ENCODE data around the gene C22orf23. TPM values are rescaled to one million over a fixed set of nuclear protein-coding genes. Genes with fewer than 3 reads are reported as not detected.

C22orf23 gene
- total RNA-seq, 1 donor from 2014 or later, result not detected

- no peak for DNase-seq (ENCODE audit: low read depth)
- Histone ChIP-seq H3K27me3 (ENCODE audit: control insufficient read depth, insufficient read depth, low read length) (no peaks in the 10 kb centered on the region), H3K4me3 (ENCODE audit: low read depth, low read length) (no peak overlapping the region), H3K36me3 (ENCODE audit: control insufficient read depth, insufficient read depth, low read length) (peaks cover 8% of the 10 kb centered on the region)
- TF ChIP-seq CTCF (IDR thresholded peaks at IDR 0.05; ENCODE audit: insufficient read depth, low read length, poor library complexity, severe bottlenecking), result no peak
Measured at GRCh38 chr22:37926358-37926757, 27.0 kb downstream of the C22orf23 start.

GRCh38 chr22:37925767-37926166 is 27.6 kb downstream of the C22orf23 start:
- Histone ChIP-seq H3K27me3 (ENCODE audit: control insufficient read depth, insufficient read depth, low read length) (no peaks in the 10 kb centered on the region), H3K4me3 (ENCODE audit: low read depth, low read length) (no peak overlapping the region), H3K36me3 (ENCODE audit: control insufficient read depth, insufficient read depth, low read length) (peaks cover 8% of the 10 kb centered on the region)
- DNase-seq (ENCODE audit: low read depth), result no peak
- TF ChIP-seq CTCF (IDR thresholded peaks at IDR 0.05; ENCODE audit: insufficient read depth, low read length, poor library complexity, severe bottlenecking), result no peak

GRCh38 chr22:37925330-37925729 is 28.1 kb downstream of the C22orf23 start:
- peaks cover 6% of the 10 kb centered on the region for H3K36me3 ChIP-seq (ENCODE audit: control insufficient read depth, insufficient read depth, low read length)
- no peak for TF ChIP-seq CTCF (IDR thresholded peaks at IDR 0.05; ENCODE audit: insufficient read depth, low read length, poor library complexity, severe bottlenecking)
- DNase-seq (ENCODE audit: low read depth), result no peak
- H3K27me3 ChIP-seq (ENCODE audit: control insufficient read depth, insufficient read depth, low read length), result no peaks in the 10 kb centered on the region
- no peak overlapping the region for H3K4me3 ChIP-seq (ENCODE audit: low read depth, low read length)

- DNase-seq (ENCODE audit: low read depth), result no peak
- TF ChIP-seq CTCF (IDR thresholded peaks at IDR 0.05; ENCODE audit: insufficient read depth, low read length, poor library complexity, severe bottlenecking), result no peak
- H3K4me3 ChIP-seq (ENCODE audit: low read depth, low read length), result no peak overlapping the region
- H3K36me3 ChIP-seq (ENCODE audit: control insufficient read depth, insufficient read depth, low read length), result peaks cover 6% of the 10 kb centered on the region
- H3K27me3 ChIP-seq (ENCODE audit: control insufficient read depth, insufficient read depth, low read length), result no peaks in the 10 kb centered on the region
Measured at GRCh38 chr22:37924386-37925065, 28.9 kb downstream of the C22orf23 start.

- no peak for TF ChIP-seq CTCF (IDR thresholded peaks at IDR 0.05; ENCODE audit: insufficient read depth, low read length, poor library complexity, severe bottlenecking)
- Histone ChIP-seq H3K27me3 (ENCODE audit: control insufficient read depth, insufficient read depth, low read length) (no peaks in the 10 kb centered on the region), H3K4me3 (ENCODE audit: low read depth, low read length) (no peak overlapping the region), H3K36me3 (ENCODE audit: control insufficient read depth, insufficient read depth, low read length) (peaks cover 6% of the 10 kb centered on the region)
- no peak for DNase-seq (ENCODE audit: low read depth)
Measured at GRCh38 chr22:37923927-37924326, 29.5 kb downstream of the C22orf23 start.

- no peak for DNase-seq (ENCODE audit: low read depth)
- Histone ChIP-seq H3K36me3 (ENCODE audit: control insufficient read depth, insufficient read depth, low read length) (peaks cover 5% of the 10 kb centered on the region), H3K27me3 (ENCODE audit: control insufficient read depth, insufficient read depth, low read length) (no peaks in the 10 kb centered on the region), H3K4me3 (ENCODE audit: low read depth, low read length) (no peak overlapping the region)
- no peak for TF ChIP-seq CTCF (IDR thresholded peaks at IDR 0.05; ENCODE audit: insufficient read depth, low read length, poor library complexity, severe bottlenecking)
Measured at GRCh38 chr22:37922191-37922590, 31.2 kb downstream of the C22orf23 start.

Data from kidney epithelial cell (primary cell).